Epithelial cell of esophagus (primary cell): ENCODE measurements around the gene BRF1.
A peak's percentile ranks its signal among the peaks of the same experiment; 100 is the strongest.

Experiments used
- DNase-seq: peaks from one replicate; pipeline ENCODE4 v3.0.0; 2010; ENCODE audit warnings: low read depth
- H3K4me3 ChIP-seq: 2 replicates; pipeline ENCODE4 v1.5.1; 2011; ENCODE audit warnings: mild to moderate bottlenecking, low read length, control low read depth
- TF ChIP-seq, protein P1 (sequence below): IDR thresholded peaks from 2 replicates; pipeline ENCODE4 v1.5.1; 2011; ENCODE audit warnings: low read depth, mild to moderate bottlenecking, low read length, control low read depth, inconsistent platforms; ENCODE audit not compliant: insufficient read depth; ENCODE audit errors: missing control alignments

Gene BRF1

DNA sequence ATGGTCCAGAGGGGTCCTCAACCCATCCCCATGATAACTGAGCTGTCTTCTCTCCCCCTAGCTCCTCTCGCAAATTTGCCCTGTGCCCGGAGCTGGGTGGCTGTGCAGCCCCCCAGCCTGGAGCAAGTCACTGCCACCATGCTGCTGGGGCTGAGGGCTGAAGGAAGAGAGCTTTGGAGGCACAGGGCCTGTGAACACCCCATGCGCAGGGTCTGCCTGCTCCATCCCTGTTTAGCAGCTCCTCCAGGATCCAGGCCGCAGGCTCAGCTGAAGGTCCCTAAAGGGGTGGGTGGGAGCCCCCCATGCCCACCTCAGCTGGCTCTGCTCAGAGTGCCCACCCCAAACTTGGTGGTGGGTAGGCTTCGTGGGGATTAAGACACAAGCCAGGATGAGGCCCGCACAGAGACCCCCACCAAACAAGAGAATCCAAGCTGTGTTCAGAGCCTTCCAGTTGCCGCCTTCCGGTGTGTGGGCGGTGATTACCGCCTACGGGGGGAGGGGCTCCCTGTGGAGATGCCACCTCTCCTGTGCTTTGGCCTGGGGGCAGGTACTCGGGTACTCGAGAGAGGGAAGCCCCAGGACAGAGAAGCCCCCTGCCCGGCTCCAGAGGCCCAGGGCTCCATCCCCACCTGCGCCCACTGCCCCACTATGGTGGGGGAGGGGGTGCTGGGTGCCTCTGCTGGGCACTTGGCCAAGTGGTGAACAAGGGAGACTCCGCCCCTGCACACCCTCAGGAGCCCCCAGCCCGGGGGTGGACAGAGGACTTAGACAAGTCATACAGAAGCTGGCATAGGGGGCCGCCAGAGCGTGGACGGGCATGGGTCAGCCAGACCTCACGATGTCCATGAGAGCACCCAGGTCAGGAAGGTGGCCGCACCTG lies 130.8 kb downstream of the BRF1 start:
- TF ChIP-seq, protein P1, sequence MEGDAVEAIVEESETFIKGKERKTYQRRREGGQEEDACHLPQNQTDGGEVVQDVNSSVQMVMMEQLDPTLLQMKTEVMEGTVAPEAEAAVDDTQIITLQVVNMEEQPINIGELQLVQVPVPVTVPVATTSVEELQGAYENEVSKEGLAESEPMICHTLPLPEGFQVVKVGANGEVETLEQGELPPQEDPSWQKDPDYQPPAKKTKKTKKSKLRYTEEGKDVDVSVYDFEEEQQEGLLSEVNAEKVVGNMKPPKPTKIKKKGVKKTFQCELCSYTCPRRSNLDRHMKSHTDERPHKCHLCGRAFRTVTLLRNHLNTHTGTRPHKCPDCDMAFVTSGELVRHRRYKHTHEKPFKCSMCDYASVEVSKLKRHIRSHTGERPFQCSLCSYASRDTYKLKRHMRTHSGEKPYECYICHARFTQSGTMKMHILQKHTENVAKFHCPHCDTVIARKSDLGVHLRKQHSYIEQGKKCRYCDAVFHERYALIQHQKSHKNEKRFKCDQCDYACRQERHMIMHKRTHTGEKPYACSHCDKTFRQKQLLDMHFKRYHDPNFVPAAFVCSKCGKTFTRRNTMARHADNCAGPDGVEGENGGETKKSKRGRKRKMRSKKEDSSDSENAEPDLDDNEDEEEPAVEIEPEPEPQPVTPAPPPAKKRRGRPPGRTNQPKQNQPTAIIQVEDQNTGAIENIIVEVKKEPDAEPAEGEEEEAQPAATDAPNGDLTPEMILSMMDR: no peak
- DNase-seq: no peak

DNA sequence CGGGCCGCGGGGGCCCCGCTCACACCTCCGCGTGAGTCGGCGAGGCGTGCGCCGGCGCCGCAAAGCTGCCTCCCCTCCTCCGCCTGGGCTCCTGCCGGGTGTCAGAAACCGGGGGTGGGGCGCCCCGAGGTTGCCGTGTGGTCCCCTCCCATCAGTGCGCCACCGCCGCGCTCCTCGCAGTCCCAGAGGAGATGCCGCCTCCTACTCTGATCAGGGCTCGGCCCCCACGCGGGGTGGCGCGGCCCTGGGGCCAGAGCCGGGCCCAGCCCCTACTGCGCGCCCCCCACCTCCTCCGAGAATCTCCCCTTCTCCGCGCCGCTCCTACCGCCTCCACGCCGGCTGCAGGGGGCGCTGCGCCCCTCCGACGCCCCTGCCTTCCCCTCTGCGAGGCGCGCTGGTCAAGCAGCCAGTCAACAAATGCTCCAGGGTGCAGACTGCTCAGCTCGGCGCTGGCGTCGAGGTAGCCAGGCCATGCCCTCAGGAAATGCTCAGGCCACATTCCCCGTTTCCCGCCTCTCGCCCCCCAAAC lies 131.8 kb downstream of the BRF1 start:
- DNase-seq: peak; percentile 58
- TF ChIP-seq, protein P1: peak; percentile 29
- H3K4me3 ChIP-seq: no peak overlapping the region

More for the DNA sequence above, 130.8 kb downstream of the BRF1 start:
- no peak overlapping the region for H3K4me3 ChIP-seq

DNA sequence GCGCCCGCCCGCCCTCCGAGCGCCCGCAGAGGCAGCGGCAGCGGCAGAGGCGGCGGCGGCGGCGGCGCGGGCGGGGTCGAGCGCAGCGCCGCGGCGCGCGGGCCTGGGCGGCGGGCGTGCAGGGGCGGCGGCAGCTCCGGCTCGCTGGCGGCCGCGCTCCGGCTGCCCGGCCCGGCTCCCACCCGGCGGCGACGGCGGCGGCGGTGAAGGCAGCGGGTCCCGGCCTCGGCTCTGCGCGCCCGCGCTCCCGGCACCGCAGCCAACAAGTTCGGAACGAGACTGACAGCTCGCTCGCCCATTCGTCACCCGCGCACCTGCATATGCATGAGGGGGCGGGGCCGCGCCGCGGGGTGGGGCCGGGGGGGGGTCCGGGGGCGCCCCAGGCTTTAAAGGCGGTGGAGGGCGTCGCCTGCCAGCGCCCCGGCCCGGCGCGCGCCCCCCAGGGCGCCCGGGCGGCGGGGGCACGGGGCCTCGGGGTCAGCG lies 132.3 kb downstream of the BRF1 start, which contains the start of gene JAG2:
Gene JAG2 (minus strand): TSS at position 281 of the 483 bp plus-strand sequence. CDS start 356 bp downstream, outside the sequence.
- H3K4me3 ChIP-seq: peak within 1 kb of the TSS; percentile 48
- TF ChIP-seq, protein P1: no peak
- DNase-seq: peak; percentile 87

DNA sequence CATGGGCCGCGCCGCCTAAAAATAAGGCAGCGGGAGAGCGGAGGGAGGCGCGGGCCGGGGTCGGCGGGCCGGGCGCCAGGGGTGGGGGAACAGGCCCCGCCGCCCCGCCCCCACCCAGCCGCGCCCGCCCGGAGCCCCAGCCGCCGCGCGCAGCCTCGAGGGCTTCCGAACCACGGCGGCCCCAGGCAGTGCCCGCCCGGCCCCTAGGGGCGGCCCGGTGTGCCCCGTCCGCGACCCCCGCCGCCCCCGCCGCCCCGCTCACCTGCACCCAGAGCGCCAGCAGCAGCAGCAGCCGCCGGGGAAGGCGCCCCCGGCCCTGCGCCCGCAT lies 132.7 kb downstream of the BRF1 start:
- no peak for DNase-seq
- H3K4me3 ChIP-seq: peak overlapping the region; percentile 48
- TF ChIP-seq, protein P1: no peak

DNA sequence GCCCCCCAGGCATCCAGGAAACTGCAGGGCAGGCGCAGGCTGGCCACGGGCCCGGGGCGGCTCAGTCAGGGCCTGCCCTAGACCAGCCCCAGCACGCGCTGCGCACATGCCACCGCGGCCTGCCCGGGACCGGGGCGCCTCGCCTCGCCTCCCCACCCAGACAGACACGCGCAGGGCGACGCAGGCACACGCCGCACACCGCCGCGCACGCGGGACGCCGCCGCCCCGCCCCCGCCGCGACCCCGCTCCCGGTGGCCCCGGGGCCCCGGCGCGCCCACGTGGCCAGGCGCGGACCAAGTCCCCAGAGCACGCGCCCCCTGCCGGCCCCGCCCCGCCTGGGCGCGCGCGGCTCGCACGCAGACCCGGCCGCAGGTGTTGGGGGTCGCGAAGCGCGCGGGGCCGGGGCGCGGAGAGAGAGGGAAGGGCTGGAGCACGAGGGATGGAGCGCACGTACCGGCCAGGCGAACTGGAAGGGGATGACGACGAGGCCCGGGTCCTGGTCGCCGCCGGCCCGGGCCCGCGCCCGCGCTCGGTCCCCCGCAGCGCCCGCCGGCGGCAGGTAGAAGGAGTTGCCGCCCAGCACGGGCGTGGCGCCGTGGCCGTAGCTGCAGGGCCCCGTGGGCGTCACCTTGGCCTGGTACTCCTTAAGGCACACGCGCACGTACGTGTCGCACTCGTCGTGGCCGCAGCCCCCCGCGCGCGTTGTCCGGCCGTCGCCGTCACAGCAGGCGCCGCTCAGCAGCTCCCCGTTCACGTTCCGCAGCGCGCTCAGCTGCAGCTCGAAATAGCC lies 133.3 kb downstream of the BRF1 start:
- TF ChIP-seq, protein P1: no peak
- DNase-seq: peak; percentile 88
- H3K4me3 ChIP-seq: peak overlapping the region; percentile 48

DNA sequence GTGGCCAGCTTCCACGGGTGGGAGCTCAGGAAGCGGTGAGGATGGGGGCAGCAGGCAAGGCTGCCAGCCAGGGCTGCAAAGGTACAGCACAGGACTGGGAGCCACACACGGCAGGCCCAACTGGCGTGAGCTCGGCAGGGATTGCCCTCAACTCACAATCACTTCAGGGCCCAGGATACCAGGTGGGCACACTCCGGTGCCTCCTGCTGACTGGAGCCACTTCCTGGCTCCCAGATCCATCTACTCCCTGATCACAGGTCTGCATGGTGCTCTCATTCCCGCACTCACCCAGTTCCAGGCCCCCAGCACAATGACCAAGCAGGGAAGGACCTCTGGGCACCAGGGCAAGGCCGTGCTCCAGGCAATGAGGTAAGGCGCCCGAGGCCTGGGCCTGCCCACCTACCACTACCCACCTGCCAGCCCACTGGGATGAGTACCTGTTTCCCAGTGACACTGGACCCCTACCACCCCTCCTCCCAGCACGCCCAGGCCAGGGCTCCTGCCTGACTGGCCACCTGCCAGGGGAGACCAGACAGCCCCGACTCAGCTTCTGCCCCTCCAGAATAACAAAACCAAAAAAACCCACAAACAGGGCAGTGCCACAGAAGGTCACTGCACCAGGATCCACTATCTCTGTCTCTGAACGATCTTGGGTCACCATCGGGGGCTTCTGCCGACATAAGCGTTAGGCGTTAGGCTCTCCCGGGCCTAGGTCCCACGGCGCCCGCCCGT lies 134.1 kb downstream of the BRF1 start:
- peak overlapping the region; percentile 42 for H3K4me3 ChIP-seq
- TF ChIP-seq, protein P1: no peak

More for the DNA sequence above, 134.1 kb downstream of the BRF1 start:
- DNase-seq: peak; percentile 50
